ENCODE measurements around the gene PITPNC1.
"Not testable (repeated sequence)": the region's sequence is repeated elsewhere in the genome, so short reads cannot be mapped to it uniquely, and the experiment has no call there.

PITPNC1 gene

GRCh38 chr17:67700725-67701119, 323.6 kb downstream of the PITPNC1 start:
- no peak for DNase-seq

- not testable (repeated sequence) for DNase-seq
Observed at GRCh38 chr17:67702861-67703260, 325.8 kb downstream of the PITPNC1 start.

GRCh38 chr17:67707442-67707841, 330.4 kb downstream of the PITPNC1 start:
- DNase-seq = no peak

- no peak for DNase-seq
Observed at GRCh38 chr17:67708378-67708777, 331.3 kb downstream of the PITPNC1 start.

- DNase-seq = no peak
Observed at GRCh38 chr17:67711916-67712315, 334.8 kb downstream of the PITPNC1 start.

- DNase-seq = no peak
Observed at GRCh38 chr17:67712375-67712774, 335.3 kb downstream of the PITPNC1 start.

- no peak for DNase-seq
Observed at GRCh38 chr17:67713169-67713568, 336.1 kb downstream of the PITPNC1 start.

GRCh38 chr17:67716405-67716798, 339.3 kb downstream of the PITPNC1 start:
- DNase-seq = no peak

- DNase-seq = no peak
Observed at GRCh38 chr17:67717192-67717623, 340.1 kb downstream of the PITPNC1 start.

GRCh38 chr17:67717624-67718324, 340.7 kb downstream of the PITPNC1 start, which contains the start of gene NOL11:
Gene NOL11 (plus strand): TSS chr17:67717936. CDS start chr17:67717948, 12 bp downstream.
- DNase-seq = peak; percentile 97 to 98

GRCh38 chr17:67718325-67718941, 341.4 kb downstream of the PITPNC1 start:
- no peak for DNase-seq

GRCh38 chr17:67725373-67725791, 348.3 kb downstream of the PITPNC1 start:
- no peak for DNase-seq

- DNase-seq = no peak
Observed at GRCh38 chr17:67725807-67726206, 348.7 kb downstream of the PITPNC1 start.

- DNase-seq = not testable (repeated sequence)
Observed at GRCh38 chr17:67727152-67728039, 350.3 kb downstream of the PITPNC1 start.

GRCh38 chr17:67729903-67730302, 352.8 kb downstream of the PITPNC1 start:
- no peak for DNase-seq

- no peak for DNase-seq
Observed at GRCh38 chr17:67730731-67731130, 353.6 kb downstream of the PITPNC1 start.

- DNase-seq = no peak
Observed at GRCh38 chr17:67733449-67733848, 356.4 kb downstream of the PITPNC1 start.

- no peak for DNase-seq
Observed at GRCh38 chr17:67737145-67737544, 360.1 kb downstream of the PITPNC1 start.

GRCh38 chr17:67742025-67742424, 364.9 kb downstream of the PITPNC1 start:
- no peak for DNase-seq
